ENCODE measurements around the gene MAGEA10.
"Not testable (repeated sequence)": the region's sequence is repeated elsewhere in the genome, so short reads cannot be mapped to it uniquely, and the experiment has no call there.

The MAGEA10 gene

DNA sequence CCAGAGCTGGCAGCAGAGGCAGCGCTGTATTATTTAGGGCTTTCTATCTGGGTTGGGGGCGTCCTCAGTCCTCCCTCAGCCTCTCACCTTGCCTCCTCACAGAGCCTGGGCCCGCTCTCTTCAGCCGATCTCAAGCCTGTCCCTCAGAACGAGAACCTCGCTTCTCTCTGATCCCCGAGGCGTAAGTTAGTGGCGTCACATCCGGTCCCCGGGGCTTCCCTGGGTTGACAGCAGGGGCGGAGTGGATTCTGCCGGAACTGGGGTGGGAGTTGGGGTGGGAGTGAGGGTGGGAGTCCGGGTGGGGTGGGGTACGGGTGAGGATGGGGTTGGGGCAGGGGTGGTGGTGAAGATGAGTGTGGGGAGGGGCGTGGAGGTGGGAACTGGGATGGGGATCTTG, at the start of gene MAGEA10:
Gene MAGEA10, minus strand, starts transcription at position 190 of the 397 bp plus-strand sequence. CDS start 2,957 bp downstream, outside the sequence.
- no peak for DNase-seq (ENCODE audit: low spot score)

DNA sequence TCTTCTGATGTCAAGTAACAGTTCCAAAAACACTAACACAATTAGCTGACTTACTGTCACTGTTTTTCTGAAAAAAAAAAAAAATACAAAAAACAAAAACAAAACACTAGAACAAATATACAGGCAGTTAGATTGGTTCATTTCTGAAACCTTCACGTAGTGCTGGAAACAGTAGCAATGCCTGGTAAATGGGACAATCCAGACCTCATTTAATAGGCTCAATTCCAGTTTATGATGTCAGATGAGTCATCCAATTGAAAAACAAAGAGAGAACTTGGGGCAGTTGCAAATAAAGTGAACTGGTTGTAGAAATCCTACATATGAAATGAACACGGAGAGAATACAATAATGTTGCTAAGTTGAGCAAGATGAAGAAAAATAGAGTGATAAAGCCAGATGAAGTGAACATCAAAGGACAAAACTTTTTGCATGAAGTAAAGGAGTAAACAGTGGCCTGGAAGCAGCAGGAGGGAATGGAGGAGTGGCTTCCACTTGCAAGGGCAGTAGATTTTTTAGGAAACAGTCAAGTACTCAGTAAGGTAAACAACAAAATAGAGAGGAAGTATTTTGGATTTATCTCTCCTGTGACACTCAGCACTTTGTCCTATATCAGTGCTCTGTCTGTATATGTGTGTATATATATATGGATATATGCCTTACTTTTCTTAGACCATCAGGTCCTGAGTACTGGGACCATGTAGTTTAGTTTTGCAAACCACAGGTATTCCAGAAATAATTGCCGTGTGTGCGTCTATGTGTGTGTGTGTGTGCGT, 39.3 kb upstream of the MAGEA10 start:
- DNase-seq (ENCODE audit: low spot score) = no peak

DNA sequence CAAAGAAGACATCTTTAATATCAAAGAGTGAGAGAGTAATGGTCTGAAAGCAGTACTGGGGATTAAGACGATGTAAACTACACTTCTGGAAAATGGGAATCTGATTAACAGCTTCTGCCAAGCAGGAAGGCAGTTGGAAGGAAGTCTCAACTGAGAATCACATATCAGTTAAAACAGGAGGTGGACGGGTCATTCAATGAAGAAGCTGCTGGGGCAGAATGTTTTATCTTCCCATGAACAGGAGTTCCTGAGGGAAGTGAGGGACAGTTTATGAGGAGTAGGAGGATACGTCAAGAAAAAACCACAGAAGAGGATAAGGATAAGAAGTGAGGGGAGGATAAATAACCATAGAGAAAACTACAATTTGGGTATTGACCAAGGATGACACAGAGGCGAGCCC, 38.7 kb upstream of the MAGEA10 start:
- DNase-seq (ENCODE audit: low spot score) = no peak

DNA sequence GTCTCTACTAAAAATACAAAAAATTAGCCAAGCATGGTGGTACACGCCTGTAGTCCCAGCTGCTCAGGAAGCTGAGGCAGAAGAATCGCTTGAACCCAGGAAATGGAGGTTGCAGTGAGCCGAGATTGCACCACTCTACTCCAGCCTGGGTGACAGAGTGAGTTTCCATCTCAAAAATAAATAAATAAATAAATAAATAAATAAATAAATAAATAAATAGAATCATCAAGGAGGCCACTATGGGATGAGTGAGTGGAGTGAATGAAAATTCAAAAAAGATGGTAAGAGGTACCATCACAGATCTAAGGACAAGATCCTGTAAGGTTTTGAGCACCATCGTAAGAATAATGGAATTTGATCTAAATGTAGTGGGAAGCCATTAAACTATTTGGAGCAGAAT, 37.5 kb upstream of the MAGEA10 start:
- not testable (repeated sequence) for DNase-seq (ENCODE audit: low spot score)

DNA sequence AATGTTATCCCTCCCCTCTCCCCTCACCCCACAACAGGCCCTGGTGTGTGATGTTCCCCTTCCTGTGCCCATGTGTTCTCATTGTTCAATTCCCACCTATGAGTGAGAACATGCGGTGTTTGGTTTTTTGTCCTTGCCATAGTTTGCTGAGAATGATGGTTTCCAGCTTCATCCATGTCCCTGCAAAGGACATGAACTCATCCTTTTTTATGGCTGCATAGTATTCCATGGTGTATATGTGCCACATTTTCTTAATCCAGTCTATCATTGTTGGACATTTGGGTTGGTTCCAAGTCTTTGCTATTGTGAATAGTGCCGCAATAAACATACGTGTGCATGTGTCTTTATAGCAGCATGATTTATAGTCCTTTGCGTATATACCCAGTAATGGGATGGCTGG, 35.5 kb upstream of the MAGEA10 start:
- DNase-seq (ENCODE audit: low spot score) = not testable (repeated sequence)

DNA sequence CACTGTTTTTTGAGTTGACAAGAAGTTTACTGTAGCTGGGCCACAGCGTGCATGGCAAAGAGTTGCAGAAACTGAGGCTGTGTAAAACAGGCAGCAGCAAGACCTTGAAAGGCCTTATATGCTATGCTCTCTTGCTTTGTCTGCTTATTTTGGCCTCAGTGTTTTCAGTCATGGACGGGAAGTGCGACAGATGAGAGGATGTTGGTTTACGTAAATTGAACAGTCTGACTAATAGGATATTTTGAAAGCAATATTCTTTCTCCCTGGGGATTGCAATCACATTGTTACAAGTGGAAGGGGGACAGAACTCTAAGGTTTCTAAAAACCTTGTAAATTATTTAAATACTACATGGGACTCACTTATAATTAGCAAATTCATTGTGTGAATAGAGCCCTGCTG, 32.2 kb upstream of the MAGEA10 start:
- DNase-seq (ENCODE audit: low spot score) = no peak

DNA sequence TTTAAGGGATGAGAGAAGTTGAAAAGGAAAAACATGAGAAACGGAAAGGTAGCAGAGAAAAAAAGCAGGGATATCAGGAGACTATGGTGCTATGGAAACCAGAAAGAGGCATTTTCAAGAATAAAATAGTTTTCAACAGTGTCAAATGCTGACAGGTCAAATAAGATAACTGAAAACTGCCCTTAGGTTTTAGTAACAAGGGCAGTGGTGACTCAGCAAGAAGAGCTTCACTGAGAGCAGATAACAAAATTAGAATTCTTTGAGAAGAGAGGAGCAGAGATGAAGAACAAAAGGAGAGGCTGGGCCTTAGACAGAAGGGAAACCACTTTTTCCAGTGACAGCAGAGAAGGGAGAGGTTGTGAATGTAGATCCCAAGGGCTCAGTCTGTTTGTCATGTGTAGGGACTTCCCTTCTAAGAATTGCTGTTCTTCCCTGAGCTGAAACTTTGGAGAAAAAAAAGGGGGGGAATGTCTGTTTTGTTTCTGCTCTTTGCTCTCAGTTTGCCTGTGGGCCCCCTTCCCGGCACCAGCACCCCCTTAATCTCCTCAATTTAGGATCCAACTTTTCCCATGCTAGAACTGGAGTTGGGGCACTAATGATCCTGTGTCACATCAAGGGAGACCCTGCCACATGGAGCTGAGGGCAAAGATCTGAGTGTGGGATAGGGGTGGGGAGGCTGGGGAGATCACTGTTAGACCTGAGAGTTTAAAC, 26.8 kb upstream of the MAGEA10 start:
- no peak for DNase-seq (ENCODE audit: low spot score)

DNA sequence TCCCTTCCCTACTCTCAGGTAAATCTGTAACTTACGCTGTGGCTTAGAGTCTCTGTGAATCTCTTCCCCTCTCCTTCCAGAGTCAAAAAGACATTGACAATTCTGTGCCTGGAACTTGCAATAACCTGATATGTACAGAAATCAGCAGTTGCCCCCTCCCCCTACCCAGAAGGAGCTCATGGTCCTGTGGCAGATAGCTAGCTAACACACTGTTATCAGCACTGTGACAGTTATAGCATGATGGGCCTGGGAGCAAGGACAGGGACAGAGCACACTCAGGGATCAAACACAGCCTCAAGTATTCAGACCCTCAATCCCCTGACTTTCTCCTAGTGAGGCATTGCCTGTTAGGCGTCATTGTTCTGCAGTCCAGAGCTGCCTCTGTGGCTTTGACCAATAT, 18.7 kb upstream of the MAGEA10 start:
- DNase-seq (ENCODE audit: low spot score) = no peak

DNA sequence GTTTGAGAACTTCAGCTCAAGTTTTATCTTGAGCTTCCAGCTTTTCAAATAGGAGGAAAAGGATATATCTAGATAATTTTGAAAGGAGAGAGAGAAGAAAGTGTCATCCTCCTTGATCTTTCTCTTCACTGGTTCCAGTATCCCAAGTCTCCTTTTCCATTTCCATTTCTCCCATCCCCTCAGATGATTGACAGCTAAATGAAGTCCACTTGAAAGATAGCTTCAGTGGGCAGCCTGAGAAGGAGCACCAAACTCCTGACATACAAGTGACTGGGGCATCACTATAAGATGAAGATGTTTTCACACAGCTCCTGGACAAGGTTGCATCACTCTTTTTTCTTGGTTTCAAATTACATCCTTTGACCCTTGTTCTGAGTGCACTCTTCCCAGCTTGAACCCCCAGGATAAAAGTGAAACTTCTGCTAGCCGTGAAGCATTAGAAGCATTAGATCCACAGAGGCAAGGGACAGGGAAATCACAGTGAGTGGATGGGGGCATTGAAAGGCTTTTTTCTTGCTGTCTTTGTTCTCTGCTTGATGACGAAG, 17.5 kb upstream of the MAGEA10 start:
- no peak for DNase-seq (ENCODE audit: low spot score)

DNA sequence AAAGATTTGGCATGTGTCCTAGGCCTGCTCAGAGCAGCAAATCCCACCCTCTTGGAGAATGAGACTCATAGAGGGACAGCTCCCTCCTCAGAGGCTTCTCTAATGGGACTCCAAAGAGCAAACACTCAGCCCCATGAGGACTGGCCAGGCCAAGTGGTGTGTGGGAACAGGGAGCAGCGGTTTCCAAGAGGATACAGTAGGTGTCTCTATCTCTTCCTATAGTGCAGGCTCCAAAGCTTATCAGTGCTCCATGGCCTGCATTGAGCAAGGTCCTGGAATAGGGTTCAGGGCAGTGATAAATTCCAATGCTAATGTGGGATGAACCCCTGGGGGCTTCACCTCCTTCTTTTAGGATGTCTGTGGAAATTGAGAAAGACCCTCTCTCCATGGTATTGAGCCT, 15.7 kb upstream of the MAGEA10 start:
- DNase-seq (ENCODE audit: low spot score) = no peak

DNA sequence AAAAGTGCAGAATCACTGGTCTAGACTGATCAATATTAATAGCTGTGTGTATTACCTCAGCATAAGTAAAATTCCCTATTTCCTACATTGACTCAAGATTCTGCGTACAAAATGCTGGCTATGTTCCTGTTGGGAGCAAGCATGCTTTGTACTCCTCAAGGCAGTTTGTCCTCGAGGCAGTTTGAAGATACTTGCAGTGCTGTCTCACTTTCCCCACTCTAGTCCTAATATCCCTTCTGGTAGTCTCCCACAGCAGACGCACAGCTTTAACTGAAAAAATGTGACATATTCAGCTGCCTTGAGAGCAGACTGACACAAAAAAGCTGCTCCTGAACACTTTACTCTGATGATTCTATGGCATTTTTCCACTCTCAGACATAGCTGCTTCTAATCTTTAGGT, 12.9 kb upstream of the MAGEA10 start:
- no peak for DNase-seq (ENCODE audit: low spot score)

DNA sequence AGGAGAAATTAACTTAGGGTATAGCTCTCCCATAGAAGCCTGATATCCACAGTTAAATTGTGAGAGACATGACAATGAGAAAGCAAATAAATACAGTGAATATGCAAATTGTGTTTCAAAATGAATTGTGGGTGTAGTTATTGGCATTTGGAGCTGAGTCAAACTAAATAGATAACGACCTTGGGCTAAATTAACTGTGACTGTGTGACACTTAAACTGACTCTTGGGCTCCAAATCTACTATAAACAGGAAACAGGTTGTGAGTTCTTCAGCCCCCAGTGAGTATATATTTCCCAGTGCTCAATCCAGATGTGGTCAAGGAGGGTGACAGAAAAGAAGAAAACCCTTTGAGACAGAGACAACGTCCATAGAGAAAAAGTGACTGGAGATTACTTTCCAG, 11.3 kb upstream of the MAGEA10 start:
- DNase-seq (ENCODE audit: low spot score) = no peak

DNA sequence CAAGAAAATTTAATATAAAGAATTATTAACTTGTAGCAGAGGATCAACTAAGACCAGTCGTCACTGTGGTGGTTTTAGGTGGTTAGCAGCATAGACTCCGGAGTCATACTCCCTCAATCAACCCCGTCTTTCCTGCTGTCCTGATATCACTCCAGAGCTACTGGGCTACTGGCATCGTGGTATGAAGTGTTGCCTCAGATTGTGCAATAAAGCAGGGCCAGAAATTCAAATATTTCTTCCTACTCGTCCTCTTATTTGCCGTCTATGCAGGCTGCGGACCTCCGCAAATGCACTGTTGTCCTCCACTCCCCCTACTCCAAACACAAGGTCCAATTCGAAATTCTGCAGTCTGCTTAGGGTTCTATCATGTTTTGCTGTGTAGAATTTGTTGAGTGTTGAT, 1.2 kb upstream of the MAGEA10 start:
- DNase-seq (ENCODE audit: low spot score) = no peak

DNA sequence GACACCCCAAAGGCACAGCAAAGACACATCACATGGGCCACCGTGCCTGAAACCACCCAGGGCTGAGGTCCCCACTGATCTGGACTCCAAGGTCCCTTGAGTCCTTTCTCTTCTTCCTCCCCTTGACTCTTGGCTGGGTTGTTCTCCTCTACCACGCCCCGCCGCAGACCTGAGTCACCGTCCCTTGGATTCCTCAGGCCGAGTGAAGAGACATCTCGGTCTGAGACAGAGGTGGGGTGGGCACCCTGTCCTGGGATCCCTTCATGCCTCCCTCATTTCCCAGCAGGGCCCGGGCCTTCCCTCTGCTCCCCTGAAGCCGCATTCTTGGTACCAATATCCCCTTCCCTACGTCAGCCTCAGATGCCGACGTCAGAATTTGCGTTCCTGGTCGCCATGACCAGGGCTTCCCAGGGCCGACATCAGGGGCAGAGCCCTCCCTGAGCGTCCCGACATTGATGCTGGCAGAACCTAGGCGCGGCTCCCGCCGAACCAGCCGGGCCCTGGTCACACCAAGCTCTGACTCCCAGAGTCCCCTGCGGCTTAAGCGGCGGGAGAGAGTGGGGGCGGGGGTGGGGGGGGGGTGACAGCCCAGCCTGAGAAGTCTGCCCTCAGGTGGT, 498 bp downstream of the MAGEA10 start:
- no peak for DNase-seq (ENCODE audit: low spot score)

DNA sequence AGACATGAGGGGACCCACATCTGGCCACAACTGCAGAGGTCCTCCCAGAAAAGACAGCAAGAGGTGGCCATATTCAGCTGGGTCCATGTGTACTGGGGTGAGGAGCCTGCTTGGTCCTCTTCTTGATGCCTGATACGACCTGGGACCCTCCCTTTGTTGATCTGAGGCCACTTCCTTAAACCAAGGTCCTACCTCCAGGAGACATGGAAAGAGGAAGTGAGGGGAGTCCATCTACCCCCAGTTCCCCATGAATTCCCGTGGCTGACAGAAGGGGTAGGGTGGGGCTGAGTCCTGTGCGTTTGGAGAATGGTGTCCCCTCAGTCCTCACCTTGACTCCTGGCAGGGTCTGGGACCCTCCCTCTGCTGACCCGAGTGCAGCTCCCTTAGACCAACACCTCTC, 2.1 kb downstream of the MAGEA10 start:
- DNase-seq (ENCODE audit: low spot score) = no peak

DNA sequence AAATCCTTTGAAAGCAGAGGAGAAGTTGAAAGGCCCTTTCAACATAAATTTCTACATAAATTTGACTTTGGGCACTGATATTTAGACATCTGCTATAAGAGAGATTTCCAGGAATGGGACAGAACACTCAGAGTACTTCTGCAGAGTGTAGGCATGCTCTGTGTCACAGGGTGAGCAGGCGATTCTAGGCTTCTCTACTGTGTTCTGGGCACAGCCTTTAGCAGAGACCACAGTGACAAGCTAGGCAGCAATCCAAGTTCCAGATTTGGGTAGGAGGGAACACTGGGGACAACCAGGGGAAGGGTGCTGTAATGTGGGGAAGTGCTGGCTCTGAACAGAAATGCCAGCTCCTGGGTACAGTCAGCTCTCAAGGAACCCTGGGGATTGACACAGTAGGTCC, 6.9 kb downstream of the MAGEA10 start:
- DNase-seq (ENCODE audit: low spot score) = no peak

DNA sequence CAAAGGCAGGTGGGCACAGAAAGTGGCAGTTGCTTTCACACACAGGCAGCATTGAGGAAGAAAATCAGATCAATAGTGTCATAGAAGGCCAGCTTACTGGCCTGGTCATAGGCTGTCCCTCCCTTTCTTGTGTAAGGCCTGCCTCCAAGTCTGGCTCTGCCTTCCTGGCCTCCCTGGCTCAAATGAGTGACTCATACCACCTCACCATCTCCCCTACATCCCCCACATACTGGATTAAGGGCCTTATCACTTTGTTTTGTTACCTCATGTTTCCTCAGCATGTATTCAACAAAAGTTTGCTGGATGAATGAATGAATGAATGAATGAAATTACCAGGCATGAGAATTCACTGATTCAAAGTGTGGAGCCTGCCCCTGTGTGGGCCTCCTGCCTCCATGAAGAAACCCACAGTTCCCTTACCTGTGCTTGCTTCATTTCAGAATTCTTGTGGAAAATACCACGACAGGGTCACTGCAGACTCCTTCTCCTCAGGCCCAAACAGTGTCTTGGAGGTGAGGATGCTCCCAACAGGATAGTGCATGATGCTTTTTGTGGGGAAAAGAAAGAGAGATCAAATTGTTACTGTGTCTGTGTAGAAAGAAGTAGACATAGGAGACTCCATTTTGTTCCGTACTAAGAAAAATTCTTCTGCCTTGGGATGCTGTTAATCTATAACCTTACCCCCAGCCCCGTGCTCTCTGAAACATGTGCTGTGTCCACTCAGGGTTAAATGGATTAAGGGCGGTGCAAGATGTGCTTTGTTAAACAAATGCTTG, 9.1 kb downstream of the MAGEA10 start:
- DNase-seq (ENCODE audit: low spot score) = not testable (repeated sequence)

DNA sequence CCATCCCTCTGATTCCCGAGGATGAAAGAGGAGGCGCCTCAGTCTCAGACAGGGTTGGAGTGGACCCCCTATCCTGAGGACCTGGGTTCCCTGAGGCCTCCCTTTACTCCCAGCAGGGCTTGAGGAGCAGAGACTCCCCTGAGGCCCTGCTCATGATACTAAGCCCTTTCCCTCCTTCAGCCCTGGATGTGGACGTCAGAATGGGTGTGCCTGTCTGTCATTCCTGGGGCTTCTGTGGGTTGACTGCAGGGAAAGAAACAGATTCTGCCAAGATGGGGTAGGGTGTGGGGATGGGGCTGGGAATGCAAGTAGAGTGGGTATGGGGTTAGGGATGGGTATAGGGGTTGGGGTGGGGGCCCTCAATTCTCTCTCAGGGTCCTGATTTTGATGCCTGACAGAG, 21.1 kb downstream of the MAGEA10 start:
- DNase-seq (ENCODE audit: low spot score) = no peak

DNA sequence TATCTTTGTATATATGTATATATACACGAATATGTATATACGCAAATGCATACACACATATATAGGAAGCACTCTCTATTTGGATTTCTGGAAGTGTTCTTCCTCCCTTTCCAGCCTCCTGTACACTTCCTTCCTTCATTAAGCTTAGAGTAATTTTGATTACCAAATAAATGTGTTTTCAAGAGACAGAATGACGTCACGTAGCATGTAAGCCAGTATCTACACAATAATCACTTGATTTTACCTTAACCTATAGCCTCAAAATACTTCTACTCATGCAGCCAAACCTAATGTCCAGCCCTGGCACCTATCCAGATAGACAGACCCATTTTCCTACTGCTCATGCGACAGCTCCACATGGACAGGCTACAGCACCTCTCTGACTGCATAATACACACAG, 29.9 kb downstream of the MAGEA10 start:
- no peak for DNase-seq (ENCODE audit: low spot score)

DNA sequence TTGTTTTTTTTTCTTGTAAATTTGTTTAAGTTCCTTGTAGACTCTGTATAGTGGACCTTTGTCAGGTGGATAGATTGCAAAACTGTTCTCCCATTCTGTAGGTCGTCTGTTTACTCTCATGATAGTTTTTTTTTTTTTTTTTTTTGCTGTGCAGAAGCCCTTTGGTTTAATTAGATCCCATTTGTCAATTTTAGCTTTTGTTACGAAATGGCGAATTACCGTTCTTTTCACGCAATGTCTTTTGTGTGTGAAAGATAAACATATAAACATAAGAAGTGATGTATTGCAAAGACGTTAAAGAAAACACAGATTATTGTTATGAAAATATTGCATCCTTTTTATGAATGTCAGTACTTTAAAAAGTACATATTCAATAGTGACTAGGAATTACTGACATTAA, 34.5 kb downstream of the MAGEA10 start:
- no peak for DNase-seq (ENCODE audit: low spot score)

DNA sequence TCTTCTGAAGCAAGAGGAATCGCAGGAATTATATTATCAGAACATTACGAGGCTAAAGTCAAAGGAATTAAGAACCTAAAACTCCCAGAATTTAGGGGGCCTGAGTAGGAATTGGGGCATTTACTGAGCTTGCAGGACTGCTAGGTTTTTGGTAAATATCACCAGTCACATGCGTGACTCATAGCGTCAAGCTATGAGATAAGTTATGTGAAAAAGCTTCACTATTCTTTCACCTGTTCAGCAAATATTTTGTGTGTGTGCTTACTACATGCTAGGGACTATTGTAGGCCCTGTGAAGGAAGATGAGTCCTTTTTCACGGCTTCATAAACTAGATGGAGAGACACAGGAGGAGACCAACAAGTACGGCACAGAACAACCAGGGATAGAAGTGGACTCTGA, 52.2 kb downstream of the MAGEA10 start:
- no peak for DNase-seq (ENCODE audit: low spot score)
